ENCODE results near the gene RS1.

Gene RS1

DNA sequence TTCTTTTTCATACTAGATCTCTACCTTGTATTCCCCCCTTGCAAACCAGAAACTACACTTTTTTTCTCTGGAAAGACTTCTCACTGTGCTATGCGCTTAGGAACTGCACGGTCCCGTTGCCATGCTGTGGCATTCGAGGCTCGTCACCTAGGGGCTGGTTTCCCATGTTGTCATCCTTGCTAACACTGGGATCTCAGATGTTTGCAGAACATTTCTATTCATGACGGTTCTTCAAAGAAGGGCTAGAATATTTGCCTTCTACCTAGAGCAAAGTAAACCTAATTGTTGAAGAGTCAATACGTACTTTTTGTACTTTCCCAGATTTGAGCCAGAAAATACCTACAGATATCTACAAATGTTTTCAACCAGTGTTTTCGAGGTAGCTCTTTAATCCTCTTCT lies 41.0 kb downstream of the RS1 start:
- TF ChIP-seq, protein P1, sequence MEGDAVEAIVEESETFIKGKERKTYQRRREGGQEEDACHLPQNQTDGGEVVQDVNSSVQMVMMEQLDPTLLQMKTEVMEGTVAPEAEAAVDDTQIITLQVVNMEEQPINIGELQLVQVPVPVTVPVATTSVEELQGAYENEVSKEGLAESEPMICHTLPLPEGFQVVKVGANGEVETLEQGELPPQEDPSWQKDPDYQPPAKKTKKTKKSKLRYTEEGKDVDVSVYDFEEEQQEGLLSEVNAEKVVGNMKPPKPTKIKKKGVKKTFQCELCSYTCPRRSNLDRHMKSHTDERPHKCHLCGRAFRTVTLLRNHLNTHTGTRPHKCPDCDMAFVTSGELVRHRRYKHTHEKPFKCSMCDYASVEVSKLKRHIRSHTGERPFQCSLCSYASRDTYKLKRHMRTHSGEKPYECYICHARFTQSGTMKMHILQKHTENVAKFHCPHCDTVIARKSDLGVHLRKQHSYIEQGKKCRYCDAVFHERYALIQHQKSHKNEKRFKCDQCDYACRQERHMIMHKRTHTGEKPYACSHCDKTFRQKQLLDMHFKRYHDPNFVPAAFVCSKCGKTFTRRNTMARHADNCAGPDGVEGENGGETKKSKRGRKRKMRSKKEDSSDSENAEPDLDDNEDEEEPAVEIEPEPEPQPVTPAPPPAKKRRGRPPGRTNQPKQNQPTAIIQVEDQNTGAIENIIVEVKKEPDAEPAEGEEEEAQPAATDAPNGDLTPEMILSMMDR (IDR thresholded peaks at IDR 0.05; ENCODE audit: low read depth, low read length) = no peak
- DNase-seq = no peak
- Histone ChIP-seq H3K9me3 (no peaks in the 10 kb centered on the region), H3K36me3 (no peaks in the 10 kb centered on the region), H3K27me3 (no peaks in the 10 kb centered on the region), H3K4me3 (ENCODE audit: low read depth, low read length) (no peak overlapping the region), H3K4me1 (no peaks in the 10 kb centered on the region)

- H3K4me1 ChIP-seq = no peaks in the 10 kb centered on the region
These were observed 47.3 kb downstream of the RS1 start for GRCh38 chrX:18624599-18624998.

DNA sequence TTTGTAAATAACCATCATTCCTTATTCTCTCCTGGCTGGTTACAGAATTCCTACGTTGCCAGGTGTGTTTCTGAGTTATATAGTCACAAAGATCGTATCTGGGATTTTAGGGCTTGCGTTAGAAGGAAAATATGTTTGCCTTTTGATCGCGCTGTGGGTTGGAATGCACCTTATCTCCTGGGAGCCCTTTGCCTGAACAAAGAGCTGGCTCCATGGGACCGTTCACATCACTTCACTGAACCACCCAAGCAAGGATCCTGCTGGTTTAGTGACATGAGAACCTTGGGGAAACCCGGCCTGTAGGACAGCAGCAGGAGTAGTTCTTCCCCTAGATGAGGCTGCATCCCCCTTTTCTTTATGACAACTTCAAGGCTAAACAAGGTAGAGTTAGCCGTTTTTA lies 51.6 kb downstream of the RS1 start:
- Histone ChIP-seq H3K4me3 (ENCODE audit: low read depth, low read length) (no peak overlapping the region), H3K36me3 (no peaks in the 10 kb centered on the region), H3K27me3 (no peaks in the 10 kb centered on the region), H3K4me1 (no peaks in the 10 kb centered on the region), H3K9me3 (no peaks in the 10 kb centered on the region)
- TF ChIP-seq, protein P1 (IDR thresholded peaks at IDR 0.05; ENCODE audit: low read depth, low read length) = no peak
- no peak for DNase-seq

More at GRCh38 chrX:18624599-18624998, 47.3 kb downstream of the RS1 start:
- Histone ChIP-seq H3K9me3 (no peaks in the 10 kb centered on the region), H3K36me3 (no peaks in the 10 kb centered on the region), H3K27me3 (no peaks in the 10 kb centered on the region), H3K4me3 (ENCODE audit: low read depth, low read length) (no peak overlapping the region)
- no peak for DNase-seq
- TF ChIP-seq, protein P1 (IDR thresholded peaks at IDR 0.05; ENCODE audit: low read depth, low read length) = no peak

DNA sequence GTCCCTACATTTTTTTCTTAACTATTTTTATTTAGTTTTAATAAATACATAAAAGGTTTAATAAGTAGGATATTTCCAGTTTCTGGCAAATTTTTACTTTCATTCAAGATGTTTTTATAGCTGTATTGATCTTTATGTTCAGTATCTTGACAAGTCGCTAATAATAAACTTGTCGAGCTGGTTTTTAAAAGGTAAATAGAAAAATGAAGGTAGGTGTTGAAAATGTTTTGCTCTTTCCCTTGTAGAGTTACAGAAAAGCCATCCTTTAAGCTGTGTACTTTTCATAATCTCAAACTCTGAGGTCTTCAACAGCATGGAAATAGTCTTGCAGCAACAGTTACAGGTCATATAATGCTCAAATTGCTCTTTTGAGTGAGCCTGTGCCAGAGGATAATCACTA lies 52.6 kb downstream of the RS1 start:
- Histone ChIP-seq H3K9me3 (no peaks in the 10 kb centered on the region), H3K27me3 (no peaks in the 10 kb centered on the region), H3K4me1 (no peaks in the 10 kb centered on the region), H3K36me3 (no peaks in the 10 kb centered on the region), H3K4me3 (ENCODE audit: low read depth, low read length) (no peak overlapping the region)
- TF ChIP-seq, protein P1 (IDR thresholded peaks at IDR 0.05; ENCODE audit: low read depth, low read length) = no peak
- no peak for DNase-seq

DNA sequence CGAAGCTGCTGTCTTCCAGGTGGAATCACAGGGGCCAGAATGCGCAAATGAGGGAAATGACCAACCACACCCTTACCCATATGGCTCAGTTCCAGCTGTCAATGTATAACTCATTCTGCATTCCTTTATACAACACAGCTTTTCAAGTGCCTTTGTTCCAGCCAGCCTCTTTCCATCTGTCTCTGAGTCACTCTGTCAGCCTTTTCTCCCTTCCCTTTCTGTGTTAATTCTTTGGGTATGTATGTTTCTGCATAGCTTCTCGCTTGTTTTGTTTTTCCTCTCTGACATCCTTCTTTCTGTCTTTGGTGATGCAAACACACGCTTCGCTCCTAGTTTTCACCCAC lies 54.5 kb downstream of the RS1 start:
- Histone ChIP-seq H3K4me3 (ENCODE audit: low read depth, low read length) (no peak overlapping the region), H3K9me3 (no peaks in the 10 kb centered on the region), H3K27me3 (no peaks in the 10 kb centered on the region), H3K4me1 (no peaks in the 10 kb centered on the region), H3K36me3 (no peaks in the 10 kb centered on the region)
- TF ChIP-seq, protein P1 (IDR thresholded peaks at IDR 0.05; ENCODE audit: low read depth, low read length) = no peak
- no peak for DNase-seq

- no peaks in the 10 kb centered on the region for H3K9me3 ChIP-seq
- DNase-seq = no peak
- no peaks in the 10 kb centered on the region for H3K4me1 ChIP-seq
- TF ChIP-seq, protein P1 (IDR thresholded peaks at IDR 0.05; ENCODE audit: low read depth, low read length) = no peak
- H3K4me3 ChIP-seq (ENCODE audit: low read depth, low read length) = no peak overlapping the region
- no peaks in the 10 kb centered on the region for H3K27me3 ChIP-seq
- no peaks in the 10 kb centered on the region for H3K36me3 ChIP-seq
These were observed 55.1 kb downstream of the RS1 start for GRCh38 chrX:18616688-18617406.
